HG02884 (cell line): ENCODE measurements around the gene TMEM52B.

Source experiments
- ATAC-seq: cut with Tn5 transposase; IDR thresholded peaks from one replicate; pipeline ENCODE4 v1.9.1; 2021; ENCODE audit warnings: mild to moderate bottlenecking, moderate library complexity; ENCODE audit not compliant: unreplicated experiment

TMEM52B gene

DNA sequence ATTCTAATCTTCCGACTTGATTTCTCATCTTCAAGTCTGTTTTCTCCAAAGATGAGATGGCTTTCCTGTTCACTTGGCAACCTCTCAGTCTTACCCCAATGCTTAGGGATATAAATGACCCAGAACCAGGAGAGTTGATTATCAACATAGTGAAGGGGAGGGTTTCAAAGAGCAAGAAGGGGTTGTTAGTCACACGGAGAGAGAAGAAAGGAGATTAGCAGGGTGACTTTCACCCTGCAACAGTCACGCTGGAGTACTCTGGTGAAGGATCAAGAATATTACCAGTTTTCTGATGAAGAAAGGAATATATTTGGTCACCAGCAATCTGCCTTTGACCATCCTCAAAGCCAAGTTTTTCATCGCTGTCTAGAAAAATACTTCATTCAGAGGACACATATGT is at the start of gene TMEM52B:
TSS of gene TMEM52B (plus strand) at position 212 of the 400 bp plus-strand sequence. CDS start 543 bp downstream, outside the sequence.
- ATAC-seq = no peak

DNA sequence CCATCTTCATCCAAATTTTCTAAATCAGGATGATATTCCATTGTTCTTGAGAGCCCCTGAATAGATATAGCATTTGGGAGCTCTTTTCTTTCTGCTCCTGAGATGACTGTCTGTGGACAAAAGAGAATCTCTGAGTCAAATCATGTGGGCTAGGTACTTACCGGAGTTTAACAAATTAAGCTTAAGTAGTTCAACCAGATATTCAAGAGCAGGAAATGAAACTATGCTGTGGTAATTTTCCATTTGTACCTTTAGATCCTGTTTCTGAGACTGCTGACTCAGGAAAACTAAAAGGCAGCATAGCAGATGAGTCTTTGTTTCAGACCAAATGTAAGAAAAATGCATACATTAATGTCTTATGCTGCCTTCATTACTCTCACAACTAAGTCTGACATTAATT is 48.8 kb upstream of the TMEM52B start, which contains the start of gene CLEC7A:
TSS of gene CLEC7A (minus strand) at position 158 of the 400 bp plus-strand sequence. CDS start at position 41, 117 bp downstream.
- peak; percentile 87 for ATAC-seq

DNA sequence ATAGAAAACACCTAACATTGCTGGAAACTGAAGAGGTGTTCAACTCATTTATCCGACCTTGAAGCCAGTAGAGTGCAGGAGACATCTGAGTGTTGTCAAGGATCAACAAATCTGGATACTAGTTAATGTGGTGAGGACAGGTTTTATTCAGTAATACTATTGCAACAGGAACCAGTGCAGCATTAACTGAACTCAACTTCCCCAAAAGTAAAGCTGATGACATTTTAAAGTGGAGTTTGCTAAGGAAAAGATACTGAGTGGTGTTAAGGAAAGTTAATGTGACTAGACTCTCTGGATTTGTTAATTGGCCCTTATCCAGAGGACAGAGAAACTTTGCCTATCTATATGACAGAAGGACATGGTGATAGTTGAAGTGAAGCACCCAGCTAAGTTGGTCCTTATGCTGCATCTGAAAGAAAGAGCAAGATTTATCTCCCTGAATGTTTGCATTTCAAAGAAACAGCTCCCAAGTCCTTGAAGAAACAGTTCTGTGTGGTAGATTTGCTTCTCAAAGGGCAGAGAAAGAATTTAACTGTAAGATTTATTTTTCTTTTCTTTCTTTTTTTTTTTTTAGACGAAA is 47.6 kb upstream of the TMEM52B start:
- no peak for ATAC-seq

DNA sequence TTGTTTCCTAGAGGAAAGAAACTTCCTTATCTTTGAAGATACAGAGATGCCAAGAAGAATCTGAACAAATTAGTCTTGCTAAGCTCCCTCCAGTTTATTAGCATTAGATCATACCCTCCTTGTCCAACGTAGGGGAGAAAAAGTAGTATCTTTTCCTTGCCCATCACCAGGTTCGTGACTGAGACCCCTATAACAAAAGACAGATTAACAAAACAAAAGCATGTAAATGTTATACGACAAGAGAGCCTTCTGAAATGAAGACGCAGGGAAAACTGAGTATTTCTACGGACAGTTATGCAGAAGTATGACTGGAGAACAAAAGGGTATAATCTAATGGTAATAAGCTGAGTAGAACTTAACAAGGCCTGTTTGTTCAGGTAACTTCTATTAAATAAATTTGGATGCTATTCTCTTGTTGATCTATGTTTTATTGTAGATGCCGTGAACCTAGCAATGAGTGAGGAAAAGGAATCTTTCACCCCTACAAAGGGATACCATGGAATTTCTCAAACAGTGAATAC is 45.9 kb upstream of the TMEM52B start:
- no peak for ATAC-seq

DNA sequence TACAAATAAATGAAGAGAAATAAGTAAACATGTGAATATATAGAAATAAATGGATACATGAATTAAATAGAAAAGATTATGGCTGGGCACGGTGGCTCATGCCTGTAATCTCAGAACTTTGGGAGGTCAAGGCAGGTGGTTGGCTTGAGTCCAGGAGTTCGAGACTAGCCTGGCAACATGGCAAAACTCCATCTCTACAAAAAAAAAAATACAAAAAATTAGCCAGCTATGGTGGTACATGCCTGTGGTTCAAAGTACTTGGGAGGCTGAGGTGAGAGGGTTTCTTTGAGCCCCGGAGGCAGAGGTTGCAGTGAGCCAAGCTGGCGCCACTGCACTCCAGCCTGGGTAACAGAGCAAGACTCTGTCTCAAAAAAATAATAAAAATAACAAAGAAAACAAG is 43.7 kb upstream of the TMEM52B start:
- no peak for ATAC-seq

- no peak for ATAC-seq
These were observed 42.1 kb upstream of the TMEM52B start for GRCh38 chr12:10136637-10137205.

GRCh38 chr12:10140001-10140400 is 38.8 kb upstream of the TMEM52B start:
- no peak for ATAC-seq

GRCh38 chr12:10142976-10143589 is 35.7 kb upstream of the TMEM52B start:
- no peak for ATAC-seq

DNA sequence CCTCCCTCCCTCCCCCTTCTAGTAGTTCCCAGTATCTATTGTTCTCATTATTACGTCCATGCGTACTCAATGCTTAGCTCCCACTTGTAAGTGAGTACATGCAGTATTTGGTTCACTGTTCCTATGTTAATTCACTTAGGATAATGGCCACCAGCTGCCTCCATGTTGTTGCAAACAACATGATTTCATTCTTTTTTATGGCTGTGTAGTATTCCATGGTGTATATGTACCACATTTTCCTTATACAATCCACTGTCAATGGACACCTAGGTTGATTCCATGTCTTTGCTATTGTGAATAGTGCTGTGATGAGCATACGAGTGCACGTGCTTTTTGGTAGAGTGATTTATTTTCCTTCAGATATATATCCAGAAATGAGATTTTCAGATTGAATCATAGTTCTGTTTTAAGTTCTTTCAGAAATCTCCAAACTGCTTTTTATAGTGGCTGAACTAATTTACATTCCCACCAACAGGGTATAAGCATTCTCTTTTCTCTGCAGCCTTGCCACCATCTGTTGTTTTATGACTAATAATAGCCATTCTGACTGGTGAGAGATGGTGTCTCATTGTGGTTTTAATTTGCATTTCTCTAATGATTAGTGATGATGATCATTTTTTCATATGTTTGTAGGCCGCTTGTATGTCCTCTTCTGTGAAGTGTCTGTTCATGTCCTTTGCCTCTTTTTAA is 31.0 kb upstream of the TMEM52B start:
- ATAC-seq = peak; percentile 80

- no peak for ATAC-seq
These were observed 27.2 kb upstream of the TMEM52B start for GRCh38 chr12:10151621-10152020.

- ATAC-seq = no peak
These were observed 25.3 kb upstream of the TMEM52B start for GRCh38 chr12:10153271-10154144.

- no peak for ATAC-seq
These were observed 24.7 kb upstream of the TMEM52B start for GRCh38 chr12:10154145-10154496.

DNA sequence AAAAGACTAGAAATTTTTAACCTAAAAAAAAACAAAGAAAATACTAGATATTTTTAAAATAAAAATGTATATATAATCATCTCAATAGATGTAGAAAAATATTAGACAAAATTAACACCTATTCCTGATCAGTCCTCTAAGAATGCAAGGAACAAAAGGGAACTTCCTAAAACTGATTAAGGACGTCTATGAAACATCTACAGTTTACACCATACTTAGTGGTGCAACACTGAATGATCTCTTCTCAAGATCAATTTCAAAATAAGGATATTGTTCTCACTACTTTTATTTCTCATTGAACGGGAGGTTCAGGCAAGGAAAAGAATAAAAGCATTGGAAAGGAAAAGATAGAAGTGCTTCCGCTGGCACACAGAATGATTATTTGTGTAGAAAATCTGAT is 22.9 kb upstream of the TMEM52B start:
- no peak for ATAC-seq

DNA sequence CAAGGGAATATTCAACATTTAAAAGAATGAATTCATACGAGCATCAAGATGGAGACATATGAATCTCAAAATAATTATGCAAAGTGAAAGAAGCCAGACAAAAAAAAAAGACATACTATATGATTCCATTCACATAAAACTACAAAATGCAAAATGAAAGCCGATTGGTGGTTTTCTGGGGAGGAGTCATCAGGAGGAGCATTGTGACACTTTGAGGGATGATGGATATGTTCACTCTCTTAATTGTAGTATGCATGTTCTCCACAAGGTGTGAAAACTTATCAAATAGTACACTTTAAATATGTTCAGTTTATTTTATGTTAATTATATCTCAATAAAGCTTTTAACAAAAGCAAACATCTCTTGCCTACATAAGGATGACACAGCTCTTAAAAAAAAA is 20.4 kb upstream of the TMEM52B start:
- no peak for ATAC-seq

DNA sequence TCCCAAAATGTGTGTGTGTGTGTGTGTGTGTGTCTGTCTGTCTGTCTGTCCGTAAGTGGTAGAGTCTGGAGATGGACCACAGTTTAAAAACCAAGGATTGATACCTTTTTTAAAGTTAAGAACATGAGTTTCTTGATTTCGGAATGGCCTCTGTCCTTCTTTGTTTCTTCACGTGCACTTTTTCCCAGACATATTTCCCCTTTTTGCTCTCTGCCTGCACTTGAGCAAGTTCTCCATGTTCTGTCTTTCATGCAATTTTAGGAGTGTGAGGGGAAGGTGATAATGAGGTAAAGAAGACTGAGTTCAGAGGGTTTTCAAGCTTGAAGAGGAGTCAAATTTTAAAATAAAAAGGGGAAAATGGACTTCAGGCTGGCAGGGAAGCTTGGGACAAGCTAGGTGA is 19.6 kb upstream of the TMEM52B start:
- no peak for ATAC-seq

- no peak for ATAC-seq
These were observed 18.0 kb upstream of the TMEM52B start for GRCh38 chr12:10160617-10161385.

GRCh38 chr12:10163084-10163483 is 15.7 kb upstream of the TMEM52B start:
- no peak for ATAC-seq

DNA sequence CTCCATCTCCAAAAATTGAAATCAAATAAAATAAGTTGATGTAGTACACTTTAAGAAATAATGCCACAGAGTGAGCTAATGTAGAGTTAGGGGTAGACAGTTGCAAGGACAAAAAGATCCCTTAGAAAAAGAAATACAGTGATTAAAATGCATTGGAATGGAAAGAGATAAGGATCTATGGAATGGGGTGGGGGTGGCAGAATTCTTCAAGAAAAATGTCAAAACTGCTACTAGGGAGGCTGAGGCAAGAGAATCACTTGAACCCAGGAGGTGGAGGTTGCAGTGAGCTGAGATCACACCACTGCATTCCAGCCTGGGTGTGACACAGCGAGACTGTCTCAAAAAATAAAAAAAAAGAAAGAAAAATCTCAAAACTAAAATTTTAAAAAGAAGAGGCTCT is 13.4 kb upstream of the TMEM52B start:
- ATAC-seq = no peak

- no peak for ATAC-seq
These were observed 11.2 kb upstream of the TMEM52B start for GRCh38 chr12:10167599-10167998.

DNA sequence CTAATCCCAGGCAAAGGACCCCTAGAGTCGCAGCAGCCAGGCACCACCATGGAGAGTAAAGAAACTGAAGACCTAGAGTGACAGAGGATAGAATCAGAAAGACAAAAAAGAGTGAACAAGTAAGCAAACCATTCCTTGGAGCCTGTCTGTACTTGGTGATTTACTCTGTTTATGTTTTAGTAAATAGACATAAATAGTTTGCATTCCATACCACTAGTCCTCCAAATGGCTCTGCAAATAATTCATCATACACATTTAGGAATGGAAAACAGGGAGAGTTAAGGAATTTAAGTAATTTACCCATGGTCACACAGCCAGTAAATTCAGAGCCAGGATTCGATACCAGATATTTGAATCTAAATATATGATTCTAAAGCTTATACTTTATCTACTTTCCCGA is 9.7 kb upstream of the TMEM52B start:
- no peak for ATAC-seq
